SK-N-SH treated with all-trans-retinoic acid at 6 μM for 48 hours (cell line): Measurements from ENCODE around the gene OR4M2.
"Not testable (repeated sequence)": the region's sequence is repeated elsewhere in the genome, so short reads cannot be mapped to it uniquely, and the experiment has no call there.

Experiments
- BACH2 ChIP-seq: fragments of 250-450 bp; sonication (Bioruptor Pico); IDR thresholded peaks from 2 replicates; pipeline ENCODE4 v1.9.0; 2021; ENCODE audit warnings: mild to moderate bottlenecking, borderline replicate concordance
- TF ChIP-seq, protein P1 (sequence below): fragments of 250-450 bp; sonication (Bioruptor Pico); IDR thresholded peaks from 2 replicates; pipeline ENCODE4 v1.5.1; 2020; ENCODE audit warnings: low read depth, mild to moderate bottlenecking, moderate library complexity

DNA sequence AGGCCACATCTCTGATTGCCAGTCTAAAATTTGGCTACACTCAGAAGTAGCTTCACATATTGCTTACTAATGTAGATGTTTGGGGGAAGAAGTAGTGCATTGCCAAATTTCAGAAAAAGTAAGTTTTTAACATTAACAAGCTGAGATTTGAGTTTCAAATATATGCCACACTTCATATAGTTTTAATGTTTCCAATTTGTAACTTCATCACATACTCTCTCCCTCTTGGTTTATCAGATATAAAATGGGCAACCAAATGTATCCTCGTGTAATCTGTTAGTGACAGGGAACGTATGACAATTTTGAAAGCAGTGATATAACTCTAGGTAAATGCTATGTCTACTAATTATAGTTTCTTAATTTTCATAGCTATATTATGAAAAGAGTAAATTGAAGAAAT, at the start of gene OR4M2:
- not testable (repeated sequence) for TF ChIP-seq BACH2 (CRISPR knock-in tag)
- TF ChIP-seq, protein P1, sequence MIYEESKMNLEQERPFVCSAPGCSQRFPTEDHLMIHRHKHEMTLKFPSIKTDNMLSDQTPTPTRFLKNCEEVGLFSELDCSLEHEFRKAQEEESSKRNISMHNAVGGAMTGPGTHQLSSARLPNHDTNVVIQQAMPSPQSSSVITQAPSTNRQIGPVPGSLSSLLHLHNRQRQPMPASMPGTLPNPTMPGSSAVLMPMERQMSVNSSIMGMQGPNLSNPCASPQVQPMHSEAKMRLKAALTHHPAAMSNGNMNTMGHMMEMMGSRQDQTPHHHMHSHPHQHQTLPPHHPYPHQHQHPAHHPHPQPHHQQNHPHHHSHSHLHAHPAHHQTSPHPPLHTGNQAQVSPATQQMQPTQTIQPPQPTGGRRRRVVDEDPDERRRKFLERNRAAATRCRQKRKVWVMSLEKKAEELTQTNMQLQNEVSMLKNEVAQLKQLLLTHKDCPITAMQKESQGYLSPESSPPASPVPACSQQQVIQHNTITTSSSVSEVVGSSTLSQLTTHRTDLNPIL (CRISPR knock-in tag) = not testable (repeated sequence)
